Endothelial cell of umbilical vein (primary cell): ENCODE results near the gene ZNF154. TPM values are rescaled to one million over a fixed set of nuclear protein-coding genes. Genes with fewer than 3 reads are reported as not detected.

Source experiments
- BruUV-seq: library from RNA; stranded (reverse); fragments of 400-500 nt; replicated peaks from 2 replicates; lab custom pipeline; 2021; lab: Mats Ljungman, UMichigan
- CTCF ChIA-PET: fragments of 300-600, 350-600 bp; sonication (Branson Sonifier 250); formaldehyde crosslinking; loops from one replicate; lab custom pipeline; 2021; ENCODE audit warnings: antibody characterized with exemption, inconsistent platforms; lab: Charles Lee
- POLR2A ChIA-PET: fragments of 300-600, 350-600 bp; sonication (Branson Sonifier 250); formaldehyde crosslinking; loops from one replicate; lab custom pipeline; 2021; ENCODE audit warnings: antibody characterized with exemption, inconsistent platforms; lab: Charles Lee
- DNase-seq: peaks from one replicate; pipeline ENCODE4 v3.0.0-alpha.2; 2011; ENCODE audit warnings: low read depth, low spot score
- FAIRE-seq: peaks from 2 replicates; lab custom pipeline; 2011; peaks lifted over from hg19 to GRCh38; lab: Jason Lieb, UNC
- H2AFZ ChIP-seq: 2 replicates; pipeline ENCODE4 v1.6.0; 2012; ENCODE audit warnings: low read depth, low read length, control low read depth, inconsistent platforms
- H3K27ac ChIP-seq: 2 replicates; pipeline ENCODE4 v1.5.1; 2011; ENCODE audit warnings: low read depth, mild to moderate bottlenecking, control low read depth, low read length, moderate library complexity; ENCODE audit not compliant: insufficient read depth
- H3K27me3 ChIP-seq, 2 experiments: 2 replicates each; pipeline versions ENCODE4 v1.6.0 to v1.6.1; 2011; ENCODE audit warnings: low read length in 2 of 2, mixed read lengths in 1 of 2; ENCODE audit not compliant: control insufficient read depth in 2 of 2, insufficient read depth in 2 of 2
- H3K36me3 ChIP-seq, 2 experiments: 2 replicates in 1 of 2; 3 replicates in 1 of 2; pipeline ENCODE4 v1.5.1; 2011; ENCODE audit warnings: low read length in 2 of 2, mild to moderate bottlenecking in 1 of 2, moderate library complexity in 1 of 2; ENCODE audit not compliant: control insufficient read depth in 2 of 2, insufficient read depth in 2 of 2; ENCODE audit errors: extremely low read depth in 1 of 2
- H3K4me1 ChIP-seq: 3 replicates; pipeline ENCODE4 v1.5.1; 2011; ENCODE audit warnings: mild to moderate bottlenecking, low read length; ENCODE audit not compliant: control insufficient read depth, insufficient read depth; ENCODE audit errors: extremely low read depth
- H3K4me2 ChIP-seq: 2 replicates; pipeline ENCODE4 v1.6.1; 2011; ENCODE audit warnings: low read length, control low read depth, mixed read lengths; ENCODE audit not compliant: insufficient read depth
- H3K4me3 ChIP-seq, 3 experiments: fragments of 200-600 bp in 1 of 3; sonication (generic), shearing (Covaris generic) in 1 of 3; replicated peaks in 1 of 3; 2 replicates each; pipeline ENCODE4 v1.5.1; 2011 to 2016; ENCODE audit warnings: control low read depth in 3 of 3, low read length in 3 of 3, mild to moderate bottlenecking in 2 of 3, inconsistent platforms in 1 of 3, low read depth in 1 of 3, moderate library complexity in 1 of 3; ENCODE audit not compliant: insufficient read depth in 1 of 3
- H3K79me2 ChIP-seq: 2 replicates; pipeline ENCODE4 v1.6.0; 2012; ENCODE audit warnings: low read length, inconsistent platforms; ENCODE audit not compliant: control insufficient read depth, insufficient read depth
- H3K9ac ChIP-seq: replicated peaks from 2 replicates; pipeline ENCODE3; 2011; ENCODE audit warnings: low read length, control low read depth; ENCODE audit not compliant: insufficient read depth; ENCODE audit errors: extremely low read depth
- H3K9me1 ChIP-seq: replicated peaks from 3 replicates; pipeline ENCODE4 v1.6.0; 2011; ENCODE audit warnings: mild to moderate bottlenecking, low read length; ENCODE audit not compliant: control insufficient read depth, insufficient read depth; ENCODE audit errors: extremely low read depth
- H3K9me3 ChIP-seq: replicated peaks from 2 replicates; pipeline ENCODE4 v1.5.1; 2012; ENCODE audit warnings: low read length, inconsistent platforms; ENCODE audit not compliant: control insufficient read depth, insufficient read depth
- H4K20me1 ChIP-seq: replicated peaks from 2 replicates; pipeline ENCODE3; 2011; ENCODE audit warnings: mild to moderate bottlenecking, low read length; ENCODE audit not compliant: control insufficient read depth, insufficient read depth; ENCODE audit errors: extremely low read depth
- EZH2 ChIP-seq: IDR thresholded peaks from 2 replicates; pipeline ENCODE4 v1.6.1; 2012; ENCODE audit warnings: borderline replicate concordance, low read depth, mild to moderate bottlenecking, moderate library complexity, low read length, inconsistent platforms; ENCODE audit not compliant: severe bottlenecking
- FOS ChIP-seq: IDR thresholded peaks from 2 replicates; pipeline ENCODE4 v1.6.1; 2011; ENCODE audit warnings: mild to moderate bottlenecking, low read length, moderate library complexity, borderline replicate concordance; ENCODE audit not compliant: insufficient read depth
- GATA2 ChIP-seq: IDR thresholded peaks from 2 replicates; pipeline ENCODE4 v1.7.0; 2011; ENCODE audit warnings: low read depth, mild to moderate bottlenecking, moderate library complexity, mixed read lengths, low read length; ENCODE audit not compliant: insufficient read length, insufficient read depth
- JUN ChIP-seq: IDR thresholded peaks from 2 replicates; pipeline ENCODE4 v1.6.1; 2011; ENCODE audit warnings: borderline replicate concordance, low read depth; ENCODE audit not compliant: insufficient read length, insufficient read depth
- MYC ChIP-seq: IDR thresholded peaks from one replicate; pipeline ENCODE4 v1.6.1; 2011; ENCODE audit warnings: mild to moderate bottlenecking, low read depth, low read length
- POLR2A ChIP-seq: IDR thresholded peaks from 2 replicates; pipeline ENCODE4 v1.6.1; 2012; ENCODE audit warnings: low read depth, mild to moderate bottlenecking, control low read depth, low read length
- dilution Hi-C: fragments of 300-500 bp; cut with MboI; formaldehyde crosslinking; loops from one replicate; pipeline ENCODE4 v1.15.0; 2019; ENCODE audit warnings: low sequenced_read_pairs; ENCODE audit not compliant: extremely low pct_ligation_motif_present
- intact Hi-C: fragments of 100-400 bp; cut with micrococcal nuclease; formaldehyde crosslinking; loops from one replicate; pipeline ENCODE4 v1.10.0; 2022
- polyA plus RNA-seq, 4 experiments: library from polyadenylated mRNA; depleted of rRNA in 3 of 4; stranded (reverse) in 3 of 4; unstranded in 1 of 4; fragments of >200 nt; gene quantifications; 2 replicates each; pipeline versions ENCODE4 v1.2.1 to v1.2.3, GENCODE V29; 2011 to 2012; ENCODE audit warnings: missing spikeins in 1 of 4
- total RNA-seq: library from RNA; stranded (reverse); gene quantifications from 2 replicates; pipeline ENCODE4 v1.2.3, GENCODE V29; 2021
- TF ChIP-seq, protein P1 (sequence below), 2 donors: IDR thresholded peaks; 1 replicate in 1 of 2; 2 replicates in 1 of 2; pipeline ENCODE4 v1.5.1; 2011; ENCODE audit warnings: low read length in 2 of 2, mild to moderate bottlenecking in 2 of 2, moderate library complexity in 2 of 2, control low read depth in 1 of 2, inconsistent platforms in 1 of 2, low read depth in 1 of 2; ENCODE audit not compliant: insufficient read depth in 1 of 2; ENCODE audit errors: extremely low read depth in 1 of 2
- TF ChIP-seq, protein P2 (sequence below): IDR thresholded peaks from 2 replicates; pipeline ENCODE4 v1.6.1; 2011; ENCODE audit not compliant: insufficient read depth, insufficient read length

Gene ZNF154
- total and polyA plus RNA-seq, 2 donors (not counting 3 experiments of a cell fraction or from before 2014, with no cell fraction given) = 1.3 to 2.0 TPM

GRCh38 chr19:57712222-57712621 is 3.2 kb upstream of the ZNF154 start:
- H3K4me2 ChIP-seq = no peak overlapping the region
- ChIA-PET CTCF (no interaction called here), POLR2A (no interaction called here)
- BruUV-seq = no TSS peak
- H3K79me2 ChIP-seq = no peaks in the 10 kb centered on the region
- DNase-seq (no peak), FAIRE-seq (no peak)
- no peaks in the 10 kb centered on the region for H3K4me1 ChIP-seq
- no peak overlapping the region for H3K27ac ChIP-seq
- no peaks in the 10 kb centered on the region for H4K20me1 ChIP-seq
- H3K4me3 ChIP-seq = no peak overlapping the region
- no peak overlapping the region for H3K9ac ChIP-seq
- dilution Hi-C loops (no loop called here), intact Hi-C loops (no loop called here)
- H3K27me3 ChIP-seq = peaks cover 0 to 16% of the 10 kb centered on the region in 2 experiments
- H3K9me3 ChIP-seq = no peaks in the 10 kb centered on the region
- no peaks in the 10 kb centered on the region for H3K9me1 ChIP-seq
- no peaks in the 10 kb centered on the region for H3K36me3 ChIP-seq
- TF ChIP-seq MYC = no peak
- TF ChIP-seq POLR2A = no peak
- no peak overlapping the region for H2AFZ ChIP-seq

DNA sequence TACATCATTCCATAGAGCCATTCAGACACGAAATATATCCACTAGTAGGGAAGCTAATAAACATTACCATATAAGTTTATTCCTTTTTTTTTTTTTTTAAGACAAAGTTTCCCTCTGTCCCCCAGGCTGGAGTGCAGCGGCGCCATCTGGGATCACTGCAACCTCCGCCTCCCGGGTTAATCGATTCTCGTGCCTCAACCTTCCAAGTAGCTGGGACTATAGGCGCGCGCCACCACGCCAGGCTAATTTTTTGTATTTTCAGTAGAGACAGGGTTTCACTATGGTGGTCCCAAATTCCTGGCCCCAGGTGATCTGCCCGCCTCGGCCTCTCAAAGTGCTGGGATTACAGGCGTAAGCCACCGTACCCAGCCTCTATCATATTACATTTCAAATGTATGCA is 612 bp upstream of the ZNF154 start:
- Histone ChIP-seq H3K36me3 (no peaks in the 10 kb centered on the region), H3K27me3 (peaks cover 0 to 16% of the 10 kb centered on the region in 2 experiments), H3K9me3 (no peaks in the 10 kb centered on the region), H2AFZ (no peak overlapping the region), H3K4me2 (no peak overlapping the region), H3K4me3 (no peak overlapping the region), H4K20me1 (no peaks in the 10 kb centered on the region), H3K4me1 (no peaks in the 10 kb centered on the region), H3K9ac (no peak overlapping the region), H3K9me1 (no peaks in the 10 kb centered on the region), H3K79me2 (no peaks in the 10 kb centered on the region), H3K27ac (no peak overlapping the region)
- BruUV-seq = no TSS peak
- TF ChIP-seq POLR2A (no peak), EZH2 (no peak), FOS (no peak), JUN (no peak), GATA2 (no peak), MYC (no peak)
- TF ChIP-seq, protein P1, sequence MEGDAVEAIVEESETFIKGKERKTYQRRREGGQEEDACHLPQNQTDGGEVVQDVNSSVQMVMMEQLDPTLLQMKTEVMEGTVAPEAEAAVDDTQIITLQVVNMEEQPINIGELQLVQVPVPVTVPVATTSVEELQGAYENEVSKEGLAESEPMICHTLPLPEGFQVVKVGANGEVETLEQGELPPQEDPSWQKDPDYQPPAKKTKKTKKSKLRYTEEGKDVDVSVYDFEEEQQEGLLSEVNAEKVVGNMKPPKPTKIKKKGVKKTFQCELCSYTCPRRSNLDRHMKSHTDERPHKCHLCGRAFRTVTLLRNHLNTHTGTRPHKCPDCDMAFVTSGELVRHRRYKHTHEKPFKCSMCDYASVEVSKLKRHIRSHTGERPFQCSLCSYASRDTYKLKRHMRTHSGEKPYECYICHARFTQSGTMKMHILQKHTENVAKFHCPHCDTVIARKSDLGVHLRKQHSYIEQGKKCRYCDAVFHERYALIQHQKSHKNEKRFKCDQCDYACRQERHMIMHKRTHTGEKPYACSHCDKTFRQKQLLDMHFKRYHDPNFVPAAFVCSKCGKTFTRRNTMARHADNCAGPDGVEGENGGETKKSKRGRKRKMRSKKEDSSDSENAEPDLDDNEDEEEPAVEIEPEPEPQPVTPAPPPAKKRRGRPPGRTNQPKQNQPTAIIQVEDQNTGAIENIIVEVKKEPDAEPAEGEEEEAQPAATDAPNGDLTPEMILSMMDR (IDR thresholded peaks at IDR 0.05; ENCODE audit: extremely low read depth in 1 of 2, insufficient read depth in 1 of 2, low read depth in 1 of 2, low read length in 2 of 2) = no peak
- TF ChIP-seq, protein P2, sequence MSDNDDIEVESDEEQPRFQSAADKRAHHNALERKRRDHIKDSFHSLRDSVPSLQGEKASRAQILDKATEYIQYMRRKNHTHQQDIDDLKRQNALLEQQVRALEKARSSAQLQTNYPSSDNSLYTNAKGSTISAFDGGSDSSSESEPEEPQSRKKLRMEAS = no peak
- no peak for FAIRE-seq
- intact Hi-C loops = no loop called here
- ChIA-PET POLR2A (no interaction called here), CTCF (no interaction called here)
- dilution Hi-C loops = no loop called here
- DNase-seq = no peak
